ENCODE results near the gene ABLIM3.

Gene ABLIM3

DNA sequence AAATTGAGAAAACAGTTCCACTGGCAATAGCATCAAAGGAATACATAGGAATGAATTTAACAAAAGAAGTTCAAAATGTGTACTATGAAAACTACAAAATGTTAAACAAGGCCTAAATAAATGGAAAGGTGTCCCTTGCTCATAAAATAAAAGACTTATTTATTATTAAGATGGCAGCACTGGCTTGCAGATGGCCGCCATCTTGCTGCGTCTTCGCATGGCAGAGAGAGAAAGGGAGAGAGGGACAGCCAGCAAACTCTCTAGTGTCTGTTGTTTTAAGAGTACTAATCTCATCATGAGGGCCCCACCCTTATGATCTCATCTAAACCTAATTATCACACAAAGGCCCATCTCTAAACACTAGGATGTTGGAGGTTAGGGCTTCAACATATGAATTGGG is 47.1 kb downstream of the ABLIM3 start:
- no peak for DNase-seq (ENCODE audit: low read depth)

- no peak for DNase-seq (ENCODE audit: low read depth)
Measured at GRCh38 chr5:149195337-149195887, 54.1 kb downstream of the ABLIM3 start.

DNA sequence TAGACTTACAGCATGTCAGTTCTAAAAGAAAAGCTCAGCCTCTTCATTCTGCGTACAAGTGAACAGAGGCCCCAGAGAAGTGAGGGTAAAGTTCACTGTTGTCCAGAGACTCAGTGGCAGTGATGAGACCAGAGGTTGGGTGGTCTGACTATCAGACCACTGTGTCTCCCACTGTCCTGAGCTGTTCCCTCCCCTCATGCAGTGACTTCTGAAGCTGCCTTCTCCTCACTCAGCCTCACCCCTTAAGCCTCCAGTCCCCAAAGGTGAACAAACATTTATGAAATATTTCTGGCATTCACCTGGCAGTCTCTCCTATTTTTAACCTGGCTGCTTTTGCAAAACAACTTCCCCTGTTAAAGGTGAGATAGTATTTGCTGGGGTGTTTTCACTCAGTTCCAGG is 54.7 kb downstream of the ABLIM3 start:
- no peak for DNase-seq (ENCODE audit: low read depth)

GRCh38 chr5:149198148-149198547 is 56.9 kb downstream of the ABLIM3 start:
- no peak for DNase-seq (ENCODE audit: low read depth)

GRCh38 chr5:149200355-149200754 is 59.1 kb downstream of the ABLIM3 start:
- no peak for DNase-seq (ENCODE audit: low read depth)

GRCh38 chr5:149201121-149201637 is 59.9 kb downstream of the ABLIM3 start:
- no peak for DNase-seq (ENCODE audit: low read depth)

- no peak for DNase-seq (ENCODE audit: low read depth)
Measured at GRCh38 chr5:149202910-149203451, 61.7 kb downstream of the ABLIM3 start.

DNA sequence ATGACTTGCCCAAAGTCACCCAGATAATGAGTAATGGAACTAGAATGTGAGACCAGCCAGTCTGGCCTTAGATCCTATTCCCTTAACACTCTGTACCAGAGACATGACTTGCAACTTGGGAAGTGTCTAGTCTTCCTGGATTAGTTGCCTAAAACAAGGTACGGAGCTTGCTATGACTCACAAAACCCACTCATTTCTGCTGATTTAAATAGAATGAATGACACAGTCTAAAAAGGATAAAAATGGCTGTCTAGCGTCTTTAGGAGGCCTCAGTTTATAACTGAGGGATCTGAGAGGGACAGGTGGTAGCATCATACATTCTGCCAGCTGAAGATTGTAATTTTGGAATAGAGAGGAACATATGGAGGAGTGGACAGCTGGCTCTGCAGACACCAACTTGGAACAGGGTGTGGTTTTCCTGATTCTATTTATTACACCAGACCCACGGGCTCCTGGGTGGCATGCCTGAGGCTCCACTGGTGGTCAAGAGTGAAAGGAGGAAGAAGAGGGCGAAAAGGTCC is 62.7 kb downstream of the ABLIM3 start:
- DNase-seq (ENCODE audit: low read depth), result no peak

DNA sequence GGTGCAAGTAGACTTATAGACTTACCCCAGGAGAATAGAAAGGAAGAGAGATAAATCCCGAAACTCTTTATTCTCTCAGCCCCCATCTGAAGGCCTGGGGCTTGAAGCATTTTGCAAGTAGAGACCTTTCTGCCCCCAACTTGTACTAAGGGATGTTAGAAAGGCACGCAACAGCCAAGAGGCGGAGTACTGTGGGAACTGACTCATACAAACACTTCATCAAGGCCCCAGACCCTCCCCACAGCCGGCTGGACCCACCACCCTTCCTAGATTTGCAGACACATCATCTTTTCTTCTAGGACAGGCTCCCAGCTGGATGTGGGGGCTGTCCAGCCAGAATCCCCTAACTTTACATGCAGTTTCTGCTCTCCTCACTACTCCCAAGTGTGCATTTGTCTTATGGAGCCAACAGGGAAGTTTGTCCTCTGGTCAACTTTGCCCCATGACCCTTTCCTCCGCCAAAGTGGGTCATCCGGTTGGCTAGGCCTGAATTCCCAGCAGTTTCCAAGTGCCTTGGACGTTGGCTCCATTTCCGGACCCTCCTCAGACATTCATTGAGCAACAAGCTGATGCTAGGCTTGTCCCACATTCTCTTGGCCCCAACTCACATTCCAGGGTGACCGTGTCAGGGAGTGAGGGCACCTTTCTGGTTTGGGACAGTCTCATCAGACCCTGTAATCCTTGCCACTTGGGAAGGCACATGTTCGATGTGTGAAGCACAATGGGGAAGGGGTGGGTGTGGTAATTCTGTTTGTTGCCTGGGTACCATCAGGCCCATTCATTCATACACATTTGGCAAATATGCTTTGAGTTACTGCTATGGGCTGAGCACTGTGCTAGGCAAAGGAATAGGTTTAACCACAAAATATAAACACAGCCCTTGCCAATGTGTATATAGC is 64.6 kb downstream of the ABLIM3 start:
- DNase-seq (ENCODE audit: low read depth), result no peak

- DNase-seq (ENCODE audit: low read depth), result no peak
Measured at GRCh38 chr5:149206524-149207141, 65.3 kb downstream of the ABLIM3 start.

DNA sequence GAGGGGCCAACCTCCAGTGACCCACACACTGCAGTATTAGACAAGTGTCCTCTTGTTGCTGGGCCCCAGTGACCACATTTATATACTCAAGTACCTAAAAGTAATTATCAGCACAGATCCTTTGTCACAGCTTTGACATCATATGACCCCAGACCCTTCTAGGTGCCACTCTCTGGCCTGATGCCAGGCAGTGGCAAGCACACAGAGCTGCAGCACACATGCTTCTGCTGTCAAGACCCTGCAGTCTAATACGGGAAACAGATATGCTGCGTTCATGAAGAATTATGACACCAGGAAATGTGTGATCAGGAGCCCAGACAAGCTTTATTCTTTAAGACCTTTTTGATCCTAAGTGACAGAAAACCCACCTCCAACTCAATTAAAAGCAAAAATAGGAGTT is 66.5 kb downstream of the ABLIM3 start:
- no peak for DNase-seq (ENCODE audit: low read depth)

DNA sequence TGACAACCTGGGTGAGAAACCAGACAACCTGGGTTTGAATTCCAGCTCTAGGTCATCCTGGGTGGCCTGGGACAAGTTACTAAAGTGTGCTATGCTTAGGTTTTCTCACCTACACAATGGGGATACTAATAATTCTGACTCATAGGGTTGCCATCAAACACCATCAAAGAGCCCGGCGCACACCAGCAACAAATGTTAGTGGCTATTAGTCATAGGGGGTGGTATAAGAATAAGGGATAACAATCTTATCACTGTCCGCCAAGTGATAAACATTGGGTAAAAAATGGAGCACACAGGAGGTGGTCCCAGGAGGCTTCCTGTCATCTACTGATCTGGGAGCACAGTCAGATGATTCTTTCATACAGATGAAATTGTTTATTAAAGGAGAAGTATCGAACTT is 68.9 kb downstream of the ABLIM3 start:
- no peak for DNase-seq (ENCODE audit: low read depth)

DNA sequence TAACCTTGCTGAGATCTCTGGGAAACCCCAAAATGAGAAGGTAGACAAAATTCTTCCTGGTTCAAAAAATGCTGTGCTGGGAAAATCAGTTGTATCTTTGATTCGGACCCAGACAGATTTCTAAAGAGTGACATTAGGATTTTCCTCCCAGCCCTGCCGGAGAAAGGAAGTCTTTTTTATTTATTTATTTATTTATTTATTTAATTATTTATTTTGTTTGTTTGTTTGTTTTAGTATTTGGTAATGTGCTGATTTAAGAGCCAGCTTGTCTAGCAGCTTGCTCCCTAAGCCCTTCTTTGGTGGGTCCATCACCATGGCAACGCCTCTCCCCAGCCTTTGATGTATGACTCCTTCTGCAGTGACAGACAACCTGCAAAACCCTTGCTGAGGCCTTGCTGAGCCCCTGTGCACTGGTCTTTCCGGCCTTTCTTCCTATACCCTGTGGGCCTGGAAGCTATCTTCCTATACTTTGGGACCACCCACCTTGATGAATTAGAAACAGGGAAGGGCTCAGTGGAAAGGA is 69.7 kb downstream of the ABLIM3 start:
- no peak for DNase-seq (ENCODE audit: low read depth)

- no peak for DNase-seq (ENCODE audit: low read depth)
Measured at GRCh38 chr5:149211566-149211965, 70.3 kb downstream of the ABLIM3 start.

GRCh38 chr5:149212198-149212951 is 71.1 kb downstream of the ABLIM3 start:
- peak; percentile 77 for DNase-seq (ENCODE audit: low read depth)

- no peak for DNase-seq (ENCODE audit: low read depth)
Measured at GRCh38 chr5:149213264-149213880, 72.1 kb downstream of the ABLIM3 start.

DNA sequence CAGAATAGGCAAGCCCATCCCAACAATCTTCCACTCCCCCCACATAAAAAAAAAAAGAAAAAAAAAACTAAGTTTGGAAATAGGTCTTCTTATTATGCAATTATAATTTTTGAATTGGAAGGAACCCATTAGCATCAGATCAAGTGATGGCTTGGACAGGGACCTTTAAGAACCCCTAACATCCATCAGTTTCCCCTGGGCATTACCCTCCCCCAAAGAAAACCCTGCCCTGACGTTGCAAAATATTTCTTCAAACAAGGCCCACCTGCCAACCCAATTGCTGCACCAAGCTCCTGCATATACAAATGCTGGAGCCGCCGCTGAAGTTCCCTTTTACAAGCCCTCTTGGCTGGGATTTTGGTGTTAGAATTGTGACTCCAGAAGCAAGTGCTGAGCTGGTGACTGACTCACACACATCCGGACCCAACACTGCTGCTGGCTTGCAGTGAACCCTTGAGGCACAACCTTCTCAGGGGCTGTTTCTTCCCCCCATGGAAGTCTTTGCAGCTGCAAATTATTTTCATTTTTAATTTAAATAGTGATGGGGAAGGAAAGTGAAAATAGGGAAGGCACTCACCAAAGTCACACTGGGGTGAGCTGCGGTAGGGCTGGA is 74.3 kb downstream of the ABLIM3 start:
- no peak for DNase-seq (ENCODE audit: low read depth)

DNA sequence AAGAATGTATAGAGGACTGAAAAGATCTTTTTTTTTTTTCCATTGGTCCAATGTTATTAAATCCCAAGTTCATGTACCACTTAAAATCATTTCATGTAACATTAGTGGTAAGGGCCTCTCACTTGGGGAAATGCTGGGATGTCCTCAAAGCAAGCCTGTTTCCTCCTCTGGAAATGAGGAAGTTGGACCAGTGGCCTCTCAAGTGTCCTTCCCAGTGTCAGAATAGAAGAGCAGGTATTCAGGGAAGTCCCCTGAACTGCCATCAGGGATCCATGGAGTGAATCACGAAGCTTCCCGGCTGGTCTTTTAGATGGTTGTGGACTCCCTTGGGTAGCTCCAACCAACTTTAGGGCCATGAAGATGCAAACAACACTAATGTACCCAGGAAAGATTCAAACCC is 75.2 kb downstream of the ABLIM3 start:
- DNase-seq (ENCODE audit: low read depth), result no peak

DNA sequence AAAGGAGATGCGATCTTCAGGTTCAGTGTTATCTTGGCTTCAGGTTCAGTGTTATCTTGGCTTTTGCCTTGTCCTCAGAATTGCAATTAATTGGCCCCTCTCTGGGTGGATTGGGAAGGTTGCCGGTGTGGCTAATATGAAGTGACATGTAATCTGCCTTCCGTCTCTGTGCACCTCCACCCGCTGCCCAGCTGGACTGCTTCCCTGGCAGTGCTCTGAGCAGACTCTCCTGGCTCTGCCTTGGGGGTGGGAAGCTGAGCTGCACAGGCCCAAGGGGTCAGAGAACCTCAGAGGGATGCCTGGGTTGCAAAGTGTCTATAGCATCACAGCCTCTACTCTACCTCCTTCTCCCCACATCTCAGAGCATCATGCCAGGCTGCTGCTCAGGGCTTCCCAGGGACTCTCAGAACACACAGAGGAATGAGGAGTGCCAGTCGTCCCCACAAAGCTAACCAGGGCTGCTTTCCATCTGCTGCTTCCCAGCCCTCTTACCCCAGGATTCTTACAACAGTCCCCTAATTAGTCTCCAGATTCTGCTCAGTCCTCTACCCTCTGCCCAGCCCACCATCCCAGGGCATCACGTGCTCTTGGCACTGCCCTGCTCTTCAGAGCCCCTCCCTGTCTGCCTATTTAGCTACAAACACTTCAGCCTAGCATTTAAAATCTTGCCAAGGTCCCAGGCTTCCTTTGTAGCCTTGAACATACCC is 76.0 kb downstream of the ABLIM3 start:
- no peak for DNase-seq (ENCODE audit: low read depth)

DNA sequence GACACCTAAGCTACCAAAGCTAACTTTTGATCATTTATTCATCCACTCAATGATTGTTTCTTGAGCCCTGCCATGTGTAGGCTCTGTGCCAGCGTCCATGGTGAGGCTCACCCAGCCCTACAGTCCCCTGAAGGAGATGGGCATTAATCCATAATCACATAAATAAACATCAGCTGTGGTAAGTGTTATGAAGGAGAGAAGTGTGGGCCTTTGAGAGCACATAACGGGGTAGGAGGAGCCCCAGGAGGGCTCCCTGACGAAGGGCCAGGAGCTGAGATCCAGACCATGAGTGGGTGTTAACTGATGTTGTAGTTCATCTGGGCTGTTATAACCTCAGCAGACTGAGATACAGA is 76.5 kb downstream of the ABLIM3 start:
- no peak for DNase-seq (ENCODE audit: low read depth)
